ENCODE results near the gene CORO6. TPM values are rescaled to one million over a fixed set of nuclear protein-coding genes. Genes with fewer than 3 reads are reported as not detected.
"Not testable (repeated sequence)": the region's sequence is repeated elsewhere in the genome, so short reads cannot be mapped to it uniquely, and the experiment has no call there.

The CORO6 gene
- total RNA-seq = 7.1 TPM
- long read RNA-seq, partial matches to known transcripts = 3 of 9 reads
- long read RNA-seq, other reads (novel, unspliced or antisense) = 6 of 9 reads

DNA sequence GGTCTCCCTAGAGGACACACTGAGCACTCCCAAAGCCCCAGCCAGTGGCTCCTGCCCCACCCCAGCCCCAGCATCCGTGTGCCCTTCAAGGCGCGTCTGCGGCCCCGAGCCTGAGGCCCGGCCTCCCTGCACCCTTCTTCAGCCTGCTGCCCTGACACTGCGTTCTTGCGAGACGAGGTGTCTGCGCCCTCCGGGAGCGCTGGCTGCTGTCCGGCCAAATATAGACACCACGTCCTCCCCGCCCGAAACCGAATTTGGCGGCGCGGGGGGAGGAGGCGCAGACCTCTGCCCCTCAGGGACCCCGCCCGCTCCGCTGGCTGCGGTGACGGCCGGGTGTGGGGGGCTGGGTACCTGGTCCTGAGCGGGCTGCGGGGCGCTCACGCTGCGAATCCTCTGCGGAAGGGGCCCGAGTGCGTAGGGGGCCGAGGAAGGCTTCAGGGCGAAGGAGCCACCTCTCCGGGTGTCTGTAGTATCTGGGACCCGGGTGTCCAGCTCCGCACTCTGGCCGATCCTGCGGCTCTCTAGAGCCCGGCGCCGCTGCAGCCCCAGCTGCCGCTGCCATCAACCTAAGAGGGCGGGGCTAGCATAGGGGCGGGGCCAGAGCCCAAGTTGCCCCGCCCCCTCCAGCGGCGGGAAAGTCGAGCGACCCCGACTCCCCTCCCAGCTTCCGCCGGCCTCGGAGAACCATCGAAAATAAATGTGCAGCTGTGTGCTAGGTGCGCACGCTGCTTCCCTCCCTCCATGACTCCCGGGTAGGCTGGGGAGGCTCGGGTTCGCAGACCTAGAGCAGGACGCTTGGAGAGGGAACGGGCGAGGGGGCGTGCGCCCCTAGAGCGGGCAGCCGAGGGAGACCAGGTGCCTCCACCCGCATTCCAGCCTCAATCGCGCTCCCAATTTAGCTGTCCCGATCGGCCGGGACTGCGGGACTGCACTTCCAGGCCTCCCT lies at the start of gene CORO6:
Gene CORO6 (minus strand): TSS at position 576 of the 946 bp plus-strand sequence. CDS start 1,491 bp downstream, outside the sequence.
- no peak for DNase-seq (ENCODE audit: low spot score)

DNA sequence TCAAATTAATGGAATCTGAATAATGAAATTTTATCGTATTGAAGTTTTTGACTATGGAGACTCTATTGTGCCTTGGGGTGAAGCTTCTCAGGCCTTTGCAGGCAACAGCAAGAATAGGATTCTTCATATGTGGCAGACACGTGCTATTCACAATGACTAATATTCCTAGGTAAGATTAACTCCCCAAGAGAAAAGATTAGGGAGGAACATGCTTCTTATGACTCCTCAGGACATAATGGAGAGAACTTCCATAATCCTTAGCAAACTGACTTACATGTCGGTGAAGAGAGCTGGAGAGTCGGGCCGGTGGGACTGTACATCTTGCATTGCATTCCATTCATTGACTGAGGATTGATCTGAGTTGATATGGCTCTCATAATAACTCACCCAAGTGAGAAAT lies 48.9 kb upstream of the CORO6 start:
- DNase-seq (ENCODE audit: low spot score) = no peak

DNA sequence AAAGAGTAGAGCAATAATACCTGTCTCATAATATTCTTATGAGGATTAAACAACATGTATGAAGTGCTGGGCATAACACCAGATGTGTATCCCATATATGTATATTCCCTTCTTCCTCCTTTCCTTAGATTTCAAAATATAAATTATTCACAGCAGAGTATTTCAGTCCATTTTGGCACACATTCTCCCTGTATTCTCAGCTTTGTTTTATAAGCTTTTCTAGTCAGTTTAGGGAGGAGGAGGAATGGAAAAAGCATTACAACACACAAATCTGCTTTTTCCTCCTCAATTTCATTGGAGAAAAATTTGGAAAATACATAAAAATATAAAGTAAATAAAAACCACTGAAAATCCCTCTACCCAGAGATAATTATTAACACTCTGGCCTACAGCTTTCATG lies 46.6 kb upstream of the CORO6 start:
- no peak for DNase-seq (ENCODE audit: low spot score)

- no peak for DNase-seq (ENCODE audit: low spot score)
Measured at GRCh38 chr17:29667969-29668368, 45.3 kb upstream of the CORO6 start.

- no peak for DNase-seq (ENCODE audit: low spot score)
Measured at GRCh38 chr17:29665481-29665810, 42.7 kb upstream of the CORO6 start.

GRCh38 chr17:29664743-29665480 lies 42.2 kb upstream of the CORO6 start:
- DNase-seq (ENCODE audit: low spot score) = no peak

DNA sequence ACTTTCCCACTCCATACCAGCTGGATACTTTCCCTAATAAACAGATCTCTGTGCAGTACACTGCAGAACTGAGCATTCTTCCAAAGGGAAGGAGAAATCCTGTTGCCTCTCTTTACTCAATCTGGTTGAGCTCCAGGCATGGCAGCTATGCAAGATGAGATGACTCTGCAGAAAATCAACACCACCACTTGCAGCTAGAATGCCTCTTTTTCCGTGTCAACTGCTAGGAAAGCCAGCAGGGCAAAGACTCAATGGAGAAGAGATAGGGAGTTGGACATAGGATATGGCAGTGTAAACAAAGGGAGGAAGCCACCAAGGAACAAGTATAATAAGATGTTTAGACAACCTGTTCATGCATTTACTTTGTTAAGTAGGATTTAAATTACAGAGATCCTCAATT lies 40.4 kb upstream of the CORO6 start:
- no peak for DNase-seq (ENCODE audit: low spot score)

- DNase-seq (ENCODE audit: low spot score) = no peak
Measured at GRCh38 chr17:29661213-29661612, 38.5 kb upstream of the CORO6 start.

GRCh38 chr17:29659155-29659554 lies 36.4 kb upstream of the CORO6 start:
- DNase-seq (ENCODE audit: low spot score) = no peak

DNA sequence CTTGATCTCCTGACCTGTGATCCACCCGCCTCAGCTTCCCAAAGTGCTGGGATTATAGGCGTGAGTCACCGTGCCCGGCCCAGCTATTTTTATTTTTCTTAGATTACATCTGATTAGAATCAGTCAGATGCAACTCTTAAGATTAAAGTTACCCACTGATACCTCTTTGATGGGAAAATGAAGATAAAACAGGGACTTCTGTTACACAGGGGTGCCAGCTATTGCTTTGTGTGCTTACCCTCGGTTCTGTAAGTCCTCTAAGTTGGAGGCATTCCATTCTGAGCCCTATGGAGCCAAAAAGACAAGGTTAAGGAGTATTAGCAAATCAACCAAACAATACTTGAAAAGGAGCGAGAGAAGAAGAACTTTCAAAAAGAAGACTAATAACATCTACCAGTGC lies 32.6 kb upstream of the CORO6 start:
- no peak for DNase-seq (ENCODE audit: low spot score)

DNA sequence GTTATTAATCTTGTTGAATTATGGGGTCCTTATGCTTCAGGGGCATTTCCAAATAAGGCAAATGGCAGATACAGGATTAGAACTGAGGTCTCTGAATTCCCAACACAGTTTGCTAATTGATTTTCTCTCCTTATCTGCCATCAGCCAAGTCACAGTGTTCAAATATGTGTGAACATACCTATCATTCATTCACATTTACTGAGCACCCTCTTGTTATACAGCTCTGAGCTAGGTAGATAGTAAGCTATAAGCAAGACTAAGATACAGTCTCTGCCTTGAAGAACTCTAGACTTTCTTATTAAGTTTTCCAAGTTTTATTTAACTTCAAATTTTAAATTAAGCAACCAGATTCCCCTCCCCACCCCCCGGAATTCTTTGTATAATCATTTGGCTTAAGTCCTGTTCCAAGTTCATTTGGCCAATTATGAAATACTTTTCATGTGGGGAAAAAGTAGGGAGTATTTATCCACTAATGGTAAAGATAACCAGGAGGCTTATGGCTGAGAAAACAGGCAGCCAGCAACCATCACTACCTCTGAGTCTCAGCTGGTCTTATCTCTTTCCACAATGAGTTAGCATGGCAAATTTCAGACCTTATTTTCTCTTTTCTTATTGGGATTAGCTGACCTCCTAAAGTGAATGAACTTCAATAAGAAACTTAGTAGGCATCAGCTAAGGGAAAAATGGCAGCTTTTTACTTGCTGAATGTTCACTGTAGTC lies 31.4 kb upstream of the CORO6 start:
- DNase-seq (ENCODE audit: low spot score) = no peak

DNA sequence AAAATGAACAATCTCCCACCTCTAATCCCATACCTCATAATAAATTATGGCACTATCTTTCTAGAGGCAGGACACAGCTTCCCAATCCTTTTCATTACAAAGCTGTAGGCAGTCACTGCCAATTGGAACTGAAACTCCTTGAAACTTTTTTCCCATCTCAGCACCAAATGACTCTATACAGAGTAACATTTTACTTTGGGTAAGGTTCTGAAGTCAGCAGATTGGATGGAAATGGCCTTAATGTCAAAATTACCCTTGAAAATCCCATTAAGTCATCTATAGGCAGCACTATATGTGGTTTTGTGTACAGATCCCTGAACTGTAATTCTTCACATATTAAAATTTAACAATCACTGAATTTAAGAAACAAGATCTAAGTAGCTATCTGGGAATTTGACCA lies 30.3 kb upstream of the CORO6 start:
- no peak for DNase-seq (ENCODE audit: low spot score)

- not testable (repeated sequence) for DNase-seq (ENCODE audit: low spot score)
Measured at GRCh38 chr17:29651913-29652312, 29.2 kb upstream of the CORO6 start.

GRCh38 chr17:29650396-29650795 lies 27.7 kb upstream of the CORO6 start:
- DNase-seq (ENCODE audit: low spot score) = no peak

DNA sequence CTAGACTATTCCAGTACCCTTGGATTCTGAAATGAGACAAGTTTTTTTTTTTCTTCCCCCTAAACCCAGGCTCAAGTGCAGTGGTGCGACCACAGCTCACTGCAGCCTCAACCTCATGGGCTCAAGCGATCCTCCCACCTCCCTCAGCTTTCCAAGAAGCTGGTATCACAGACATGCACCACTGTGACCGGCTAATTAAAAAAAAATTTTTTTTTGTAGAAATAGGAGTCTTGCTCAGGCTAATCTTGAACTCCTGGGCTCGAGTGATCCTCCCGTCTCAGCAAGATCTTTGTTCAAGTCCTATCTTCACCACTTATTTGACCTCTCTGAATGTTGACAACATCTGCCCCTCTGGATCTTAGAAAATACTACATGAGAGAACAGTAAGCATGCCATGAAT lies 26.6 kb upstream of the CORO6 start:
- no peak for DNase-seq (ENCODE audit: low spot score)

GRCh38 chr17:29648005-29648404 lies 25.3 kb upstream of the CORO6 start:
- no peak for DNase-seq (ENCODE audit: low spot score)

DNA sequence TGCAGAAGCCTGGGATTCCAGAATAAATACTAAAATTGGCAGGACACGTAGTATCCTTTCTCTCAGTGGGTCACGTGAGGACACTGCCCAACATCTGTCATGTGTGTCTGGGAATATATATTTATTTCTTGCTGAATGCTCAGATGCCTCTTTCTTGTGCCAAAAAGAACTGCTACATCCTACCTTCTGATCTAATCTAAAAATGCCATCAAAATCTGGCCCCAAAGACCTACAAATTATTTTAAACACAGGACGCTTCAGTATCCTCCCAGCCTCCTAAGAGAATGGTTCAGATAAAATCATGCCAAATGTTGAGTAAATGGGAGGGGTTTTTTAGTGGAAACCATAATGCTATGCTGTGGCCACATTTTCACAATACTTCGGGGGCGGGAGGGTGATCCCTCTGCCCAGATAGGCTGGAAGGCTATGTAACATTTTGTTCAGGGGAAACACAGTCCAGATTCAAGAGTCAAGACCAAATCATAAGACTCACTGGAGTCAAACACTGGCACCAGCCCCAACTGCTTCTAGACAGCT lies 22.9 kb upstream of the CORO6 start:
- DNase-seq (ENCODE audit: low spot score) = no peak

- no peak for DNase-seq (ENCODE audit: low spot score)
Measured at GRCh38 chr17:29643817-29644160, 21.1 kb upstream of the CORO6 start.

DNA sequence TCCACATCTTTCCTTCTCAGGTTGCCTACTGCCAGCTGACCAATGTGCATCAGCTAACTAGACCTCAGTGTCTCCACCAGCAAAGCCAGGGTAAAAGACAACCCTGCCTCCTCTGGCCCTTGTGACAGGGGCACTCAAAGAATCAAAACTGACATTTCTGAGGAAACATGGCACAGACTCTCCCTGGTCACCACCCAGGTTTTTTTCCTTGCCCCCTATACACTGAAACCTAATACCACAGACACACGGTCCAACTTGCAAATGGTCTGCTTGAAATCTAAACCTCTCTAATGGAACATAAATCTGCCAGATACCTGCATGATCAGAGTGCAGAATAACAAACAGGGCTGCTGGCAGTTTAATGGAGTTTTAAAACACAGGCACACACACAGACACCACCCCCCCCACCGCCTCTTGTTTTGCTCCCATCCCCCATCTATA lies 19.5 kb upstream of the CORO6 start:
- DNase-seq (ENCODE audit: low spot score) = no peak

- no peak for DNase-seq (ENCODE audit: low spot score)
Measured at GRCh38 chr17:29640981-29641642, 18.4 kb upstream of the CORO6 start.

- DNase-seq (ENCODE audit: low spot score) = no peak
Measured at GRCh38 chr17:29640413-29640812, 17.7 kb upstream of the CORO6 start.

Data from mesenteric fat pad (tissue), 1 donor.